ENCODE data around the gene FAU. TPM values are rescaled to one million over a fixed set of nuclear protein-coding genes. Genes with fewer than 3 reads are reported as not detected.

The FAU gene
- total and polyA plus RNA-seq, 9 donors, result 971 to 1,242 (median 1,071) TPM

GRCh38 chr11:65132238-65132987 is 10.5 kb upstream of the FAU start:
- DNase-seq, result peak; percentile 16
- H3K9me3 ChIP-seq (replicated peaks; ENCODE audit: control insufficient read depth, low read depth, low read length), result no peaks in the 10 kb centered on the region
- WGBS (ENCODE audit: insufficient coverage), result 38% methylated on average over 4 of the region's 10 CpGs
- H3K27me3 ChIP-seq (ENCODE audit: control insufficient read depth, insufficient read depth, low read length), result no peaks in the 10 kb centered on the region
- H3K4me1 ChIP-seq (ENCODE audit: control insufficient read depth, insufficient read depth, low read length), result peaks cover 32% of the 10 kb centered on the region
- H3K4me3 ChIP-seq (ENCODE audit: low read length), result peak overlapping the region; percentile 82
- peaks cover 58% of the 10 kb centered on the region for H3K36me3 ChIP-seq (ENCODE audit: control insufficient read depth, insufficient read depth, low read length)
- no peak overlapping the region for H3K27ac ChIP-seq (ENCODE audit: low read length)

GRCh38 chr11:65131895-65132237 is 9.9 kb upstream of the FAU start:
- no peaks in the 10 kb centered on the region for H3K9me3 ChIP-seq (replicated peaks; ENCODE audit: control insufficient read depth, low read depth, low read length)
- no peak overlapping the region for H3K4me3 ChIP-seq (ENCODE audit: low read length)
- H3K27ac ChIP-seq (ENCODE audit: low read length), result no peak overlapping the region
- peaks cover 63% of the 10 kb centered on the region for H3K36me3 ChIP-seq (ENCODE audit: control insufficient read depth, insufficient read depth, low read length)
- H3K27me3 ChIP-seq (ENCODE audit: control insufficient read depth, insufficient read depth, low read length), result no peaks in the 10 kb centered on the region
- peaks cover 32% of the 10 kb centered on the region for H3K4me1 ChIP-seq (ENCODE audit: control insufficient read depth, insufficient read depth, low read length)
- 67% methylated on average over 3 of the region's 6 CpGs for WGBS (ENCODE audit: insufficient coverage)
- DNase-seq, result peak; percentile 6

- H3K9me3 ChIP-seq (replicated peaks; ENCODE audit: control insufficient read depth, low read depth, low read length), result no peaks in the 10 kb centered on the region
- no peak overlapping the region for H3K27ac ChIP-seq (ENCODE audit: low read length)
- H3K4me3 ChIP-seq (ENCODE audit: low read length), result no peak overlapping the region
- 80% methylated on average over 1 of the region's 3 CpGs for WGBS (ENCODE audit: insufficient coverage)
- no peaks in the 10 kb centered on the region for H3K27me3 ChIP-seq (ENCODE audit: control insufficient read depth, insufficient read depth, low read length)
- DNase-seq, result peak; percentile 4
- peaks cover 32% of the 10 kb centered on the region for H3K4me1 ChIP-seq (ENCODE audit: control insufficient read depth, insufficient read depth, low read length)
- H3K36me3 ChIP-seq (ENCODE audit: control insufficient read depth, insufficient read depth, low read length), result peaks cover 68% of the 10 kb centered on the region
Observed at GRCh38 chr11:65131417-65131776, 9.5 kb upstream of the FAU start.

- no peak overlapping the region for H3K27ac ChIP-seq (ENCODE audit: low read length)
- no peaks in the 10 kb centered on the region for H3K9me3 ChIP-seq (replicated peaks; ENCODE audit: control insufficient read depth, low read depth, low read length)
- peaks cover 74% of the 10 kb centered on the region for H3K36me3 ChIP-seq (ENCODE audit: control insufficient read depth, insufficient read depth, low read length)
- WGBS (ENCODE audit: insufficient coverage), result 87% methylated on average over 18 of the region's 19 CpGs
- DNase-seq, result peak; percentile 11
- H3K4me3 ChIP-seq (ENCODE audit: low read length), result no peak overlapping the region
- H3K27me3 ChIP-seq (ENCODE audit: control insufficient read depth, insufficient read depth, low read length), result no peaks in the 10 kb centered on the region
- peaks cover 28% of the 10 kb centered on the region for H3K4me1 ChIP-seq (ENCODE audit: control insufficient read depth, insufficient read depth, low read length)
Observed at GRCh38 chr11:65130631-65131416, 8.9 kb upstream of the FAU start.

- DNase-seq, result peak; percentile 4
- Histone ChIP-seq H3K4me1 (ENCODE audit: control insufficient read depth, insufficient read depth, low read length) (peaks cover 22% of the 10 kb centered on the region), H3K27me3 (ENCODE audit: control insufficient read depth, insufficient read depth, low read length) (no peaks in the 10 kb centered on the region), H3K9me3 (replicated peaks; ENCODE audit: control insufficient read depth, low read depth, low read length) (no peaks in the 10 kb centered on the region), H3K4me3 (ENCODE audit: low read length) (no peak overlapping the region), H3K36me3 (ENCODE audit: control insufficient read depth, insufficient read depth, low read length) (peaks cover 83% of the 10 kb centered on the region), H3K27ac (ENCODE audit: low read length) (no peak overlapping the region)
- 63% methylated on average over 4 of the region's 13 CpGs for WGBS (ENCODE audit: insufficient coverage)
Observed at GRCh38 chr11:65129649-65130441, 7.9 kb upstream of the FAU start.

GRCh38 chr11:65128182-65129145 is 6.5 kb upstream of the FAU start:
- 81% methylated on average over 8 of the region's 15 CpGs for WGBS (ENCODE audit: insufficient coverage)
- Histone ChIP-seq H3K4me3 (ENCODE audit: low read length) (no peak overlapping the region), H3K4me1 (ENCODE audit: control insufficient read depth, insufficient read depth, low read length) (peaks cover 17% of the 10 kb centered on the region), H3K36me3 (ENCODE audit: control insufficient read depth, insufficient read depth, low read length) (peaks cover 90% of the 10 kb centered on the region), H3K27me3 (ENCODE audit: control insufficient read depth, insufficient read depth, low read length) (no peaks in the 10 kb centered on the region), H3K27ac (ENCODE audit: low read length) (no peak overlapping the region), H3K9me3 (replicated peaks; ENCODE audit: control insufficient read depth, low read depth, low read length) (no peaks in the 10 kb centered on the region)
- peak; percentile 5 for DNase-seq

GRCh38 chr11:65127473-65128181 is 5.7 kb upstream of the FAU start:
- Histone ChIP-seq H3K27ac (ENCODE audit: low read length) (no peak overlapping the region), H3K9me3 (replicated peaks; ENCODE audit: control insufficient read depth, low read depth, low read length) (no peaks in the 10 kb centered on the region), H3K27me3 (ENCODE audit: control insufficient read depth, insufficient read depth, low read length) (no peaks in the 10 kb centered on the region), H3K36me3 (ENCODE audit: control insufficient read depth, insufficient read depth, low read length) (peaks cover 85% of the 10 kb centered on the region), H3K4me1 (ENCODE audit: control insufficient read depth, insufficient read depth, low read length) (peaks cover 12% of the 10 kb centered on the region), H3K4me3 (ENCODE audit: low read length) (no peak overlapping the region)
- peak; percentile 9 for DNase-seq
- 82% methylated on average over 4 of the region's 12 CpGs for WGBS (ENCODE audit: insufficient coverage)

GRCh38 chr11:65126624-65127274 is 4.8 kb upstream of the FAU start:
- DNase-seq, result peak; percentile 9
- H3K4me1 ChIP-seq (ENCODE audit: control insufficient read depth, insufficient read depth, low read length), result peaks cover 7% of the 10 kb centered on the region
- WGBS (ENCODE audit: insufficient coverage), result 68% methylated on average over 4 of the region's 6 CpGs
- no peaks in the 10 kb centered on the region for H3K9me3 ChIP-seq (replicated peaks; ENCODE audit: control insufficient read depth, low read depth, low read length)
- H3K27ac ChIP-seq (ENCODE audit: low read length), result no peak overlapping the region
- no peak overlapping the region for H3K4me3 ChIP-seq (ENCODE audit: low read length)
- peaks cover 76% of the 10 kb centered on the region for H3K36me3 ChIP-seq (ENCODE audit: control insufficient read depth, insufficient read depth, low read length)
- H3K27me3 ChIP-seq (ENCODE audit: control insufficient read depth, insufficient read depth, low read length), result no peaks in the 10 kb centered on the region

Measured in muscle of leg (tissue), 11 donors.